Large intestine (tissue), 3 donors: ENCODE data around the gene C6orf118. TPM values are rescaled to one million over a fixed set of nuclear protein-coding genes. Genes with fewer than 3 reads are reported as not detected.

Experiments used
- DNase-seq, 2 donors: peaks; one replicate each; pipeline versions ENCODE4 v3.0.0 to v3.0.0-alpha.2; 2013
- H3K27ac ChIP-seq: one replicate; pipeline ENCODE4 v1.5.1; 2013; ENCODE audit warnings: low read length
- H3K27me3 ChIP-seq: 2 replicates; pipeline ENCODE4 v1.6.1; 2013; ENCODE audit warnings: low read length; ENCODE audit not compliant: control insufficient read depth, insufficient read depth
- H3K36me3 ChIP-seq: 2 replicates; pipeline ENCODE4 v1.6.1; 2013; ENCODE audit warnings: low read length; ENCODE audit not compliant: control insufficient read depth, insufficient read depth
- H3K4me1 ChIP-seq: one replicate; pipeline ENCODE4 v1.6.1; 2013; ENCODE audit warnings: low read length; ENCODE audit not compliant: control insufficient read depth, insufficient read depth
- H3K4me3 ChIP-seq: one replicate; pipeline ENCODE4 v1.5.1; 2013; ENCODE audit warnings: low read length
- H3K9me3 ChIP-seq: one replicate; pipeline ENCODE4 v1.6.1; 2013; ENCODE audit warnings: mild to moderate bottlenecking, low read depth, low read length, moderate library complexity; ENCODE audit not compliant: control insufficient read depth
- WGBS: methylation state at CpG from one replicate; pipeline ENCODE4 v1.1.5; 2013; ENCODE audit warnings: low lambda C conversion rate; ENCODE audit not compliant: insufficient coverage; 5-methylcytosine and 5-hydroxymethylcytosine counted together
- polyA plus RNA-seq: library from polyadenylated mRNA; unstranded; fragments of 120-200 nt; gene quantifications from one replicate; pipeline ENCODE4 v1.2.1, GENCODE V29; 2013

Gene C6orf118
- polyA plus RNA-seq, 1 donor, result 0.78 TPM

GRCh38 chr6:165298875-165299274, 10.5 kb downstream of the C6orf118 start:
- Histone ChIP-seq H3K27ac (no peak overlapping the region), H3K4me1 (no peaks in the 10 kb centered on the region), H3K4me3 (no peak overlapping the region), H3K9me3 (peaks cover 14% of the 10 kb centered on the region), H3K36me3 (no peaks in the 10 kb centered on the region), H3K27me3 (no peaks in the 10 kb centered on the region)
- WGBS, result no CpG with 5 or more reads among the region's 5 CpGs
- no peak for DNase-seq

DNA sequence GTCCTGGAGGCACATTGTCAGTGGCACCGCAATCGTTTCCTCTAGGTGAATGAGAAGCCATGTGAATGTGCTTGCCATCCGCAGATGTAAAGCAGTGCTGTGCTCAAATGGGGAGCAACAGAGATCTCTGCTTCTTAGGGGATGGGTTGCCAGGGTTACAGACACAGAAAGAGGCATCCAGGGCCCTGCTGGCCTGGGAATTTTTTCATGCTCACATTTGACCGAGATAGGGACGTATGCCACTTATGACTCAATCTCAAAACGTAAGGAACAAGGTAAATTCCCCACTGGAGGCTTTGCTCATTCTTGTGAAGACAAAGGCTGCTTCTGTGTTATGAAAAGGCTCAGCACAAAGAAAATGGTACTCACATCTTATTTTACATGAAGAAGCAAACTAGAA, 11.0 kb downstream of the C6orf118 start:
- no peak for DNase-seq
- WGBS, result 86% methylated on average over 3 of the region's 6 CpGs
- Histone ChIP-seq H3K27ac (no peak overlapping the region), H3K4me3 (no peak overlapping the region), H3K9me3 (peaks cover 14% of the 10 kb centered on the region), H3K4me1 (no peaks in the 10 kb centered on the region), H3K27me3 (no peaks in the 10 kb centered on the region), H3K36me3 (no peaks in the 10 kb centered on the region)

DNA sequence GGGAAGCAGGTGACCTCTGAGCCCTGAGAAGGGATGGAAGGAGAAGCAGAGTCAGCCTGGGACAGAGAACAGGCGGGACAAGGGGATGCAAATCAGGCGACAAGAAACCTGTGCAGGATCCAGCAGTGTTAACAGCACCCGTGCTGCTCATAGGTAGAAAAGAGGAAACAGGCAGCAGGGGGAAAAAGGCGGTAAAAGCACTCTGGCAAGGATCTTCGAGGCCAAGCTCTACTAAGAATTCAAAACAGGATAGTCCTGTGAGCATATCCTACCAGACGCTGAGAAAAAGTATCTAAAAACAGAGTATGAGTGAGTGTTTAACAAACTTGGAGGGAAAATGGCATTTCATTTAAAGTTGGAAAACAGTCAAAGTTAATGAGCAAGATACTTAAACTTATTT, 16.7 kb downstream of the C6orf118 start:
- Histone ChIP-seq H3K4me3 (no peak overlapping the region), H3K27me3 (no peaks in the 10 kb centered on the region), H3K36me3 (no peaks in the 10 kb centered on the region), H3K4me1 (no peaks in the 10 kb centered on the region), H3K9me3 (no peaks in the 10 kb centered on the region), H3K27ac (no peak overlapping the region)
- DNase-seq, result no peak
- WGBS, result 85% methylated on average over 6 of the region's 6 CpGs

DNA sequence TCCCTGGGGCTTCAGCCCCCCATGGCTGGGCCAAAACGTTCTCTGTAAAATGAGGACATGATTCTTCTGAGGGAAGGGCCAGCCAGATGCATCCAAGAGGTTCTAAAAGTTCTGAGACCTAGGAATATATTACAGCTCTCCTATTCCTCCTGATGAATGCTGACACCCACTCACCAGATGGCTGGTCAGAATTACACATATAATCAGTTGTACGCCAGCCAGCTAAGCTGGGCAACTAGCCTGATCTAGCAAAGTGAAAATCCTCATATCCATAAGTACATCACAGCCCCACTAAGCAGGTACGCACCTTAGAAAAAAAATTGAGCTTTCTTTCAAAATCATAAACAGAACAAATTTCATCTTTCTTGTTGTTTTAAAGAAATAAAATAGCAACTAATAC, 34.8 kb downstream of the C6orf118 start:
- Histone ChIP-seq H3K4me3 (no peak overlapping the region), H3K27ac (no peak overlapping the region), H3K27me3 (no peaks in the 10 kb centered on the region), H3K36me3 (no peaks in the 10 kb centered on the region), H3K9me3 (no peaks in the 10 kb centered on the region), H3K4me1 (no peaks in the 10 kb centered on the region)
- WGBS, result no CpG with 5 or more reads among the region's 3 CpGs
- DNase-seq, result no peak

DNA sequence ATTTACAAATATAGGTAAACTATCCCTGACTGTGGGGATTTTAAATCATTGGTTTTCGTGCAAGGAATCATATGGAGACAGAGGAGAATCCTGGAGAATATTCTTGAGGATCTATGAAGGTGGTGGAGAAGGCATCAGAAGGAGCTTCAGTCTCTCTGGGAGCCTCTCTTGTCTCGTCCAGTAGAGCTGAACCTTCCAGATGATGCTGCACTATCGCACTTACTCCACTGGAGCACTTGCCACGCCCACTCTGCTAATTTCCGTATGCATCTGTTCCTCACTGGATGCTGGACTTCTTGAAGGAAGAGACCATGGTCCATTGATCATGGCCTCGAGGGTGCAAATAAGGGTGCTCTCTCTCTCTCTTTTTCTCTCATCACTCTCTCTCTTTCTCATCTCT, 36.8 kb downstream of the C6orf118 start:
- H3K4me1 ChIP-seq, result no peaks in the 10 kb centered on the region
- H3K36me3 ChIP-seq, result no peaks in the 10 kb centered on the region
- H3K27me3 ChIP-seq, result no peaks in the 10 kb centered on the region
- H3K9me3 ChIP-seq, result no peaks in the 10 kb centered on the region
- DNase-seq, result no peak
- H3K27ac ChIP-seq, result no peak overlapping the region
- H3K4me3 ChIP-seq, result no peak overlapping the region
- WGBS, result 80% methylated on average over 1 of the region's 6 CpGs

- WGBS, result 100% methylated on average over 1 of the region's 7 CpGs
- Histone ChIP-seq H3K9me3 (no peaks in the 10 kb centered on the region), H3K27me3 (no peaks in the 10 kb centered on the region), H3K36me3 (no peaks in the 10 kb centered on the region), H3K4me3 (no peak overlapping the region), H3K27ac (no peak overlapping the region), H3K4me1 (no peaks in the 10 kb centered on the region)
- DNase-seq, result no peak
Observed at GRCh38 chr6:165268987-165269386, 40.4 kb downstream of the C6orf118 start.

- Histone ChIP-seq H3K27me3 (no peaks in the 10 kb centered on the region), H3K36me3 (no peaks in the 10 kb centered on the region), H3K4me1 (no peaks in the 10 kb centered on the region), H3K9me3 (no peaks in the 10 kb centered on the region), H3K27ac (no peak overlapping the region), H3K4me3 (no peak overlapping the region)
- DNase-seq, result no peak
- no CpG with 5 or more reads among the region's 1 CpG for WGBS
Observed at GRCh38 chr6:165266621-165267020, 42.8 kb downstream of the C6orf118 start.

GRCh38 chr6:165266191-165266590, 43.2 kb downstream of the C6orf118 start:
- Histone ChIP-seq H3K27me3 (no peaks in the 10 kb centered on the region), H3K9me3 (no peaks in the 10 kb centered on the region), H3K4me3 (no peak overlapping the region), H3K27ac (no peak overlapping the region), H3K4me1 (no peaks in the 10 kb centered on the region), H3K36me3 (no peaks in the 10 kb centered on the region)
- no peak for DNase-seq
- WGBS, result no CpG with 5 or more reads among the region's 5 CpGs

DNA sequence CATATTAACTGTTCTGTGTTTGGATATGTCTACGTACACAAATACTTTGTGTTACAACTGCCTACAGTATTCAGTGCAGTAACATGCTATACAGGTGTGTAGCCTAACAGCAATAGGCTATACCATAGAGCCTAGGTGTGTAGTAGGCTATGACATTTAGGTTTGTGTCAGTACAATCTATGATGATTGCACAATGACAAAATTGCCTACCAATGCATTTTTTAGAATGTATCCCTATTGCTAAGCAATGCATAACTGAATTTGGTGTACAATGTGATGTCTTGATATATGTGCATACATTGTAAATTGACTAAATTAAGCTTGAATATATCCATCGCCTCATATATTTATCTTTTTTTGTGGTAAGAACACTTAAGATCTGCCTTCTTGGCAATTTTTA, 48.9 kb downstream of the C6orf118 start:
- Histone ChIP-seq H3K9me3 (no peaks in the 10 kb centered on the region), H3K27ac (no peak overlapping the region), H3K4me1 (no peaks in the 10 kb centered on the region), H3K27me3 (no peaks in the 10 kb centered on the region), H3K4me3 (no peak overlapping the region), H3K36me3 (no peaks in the 10 kb centered on the region)
- DNase-seq, result no peak
- 67% methylated on average over 1 of the region's 2 CpGs for WGBS

DNA sequence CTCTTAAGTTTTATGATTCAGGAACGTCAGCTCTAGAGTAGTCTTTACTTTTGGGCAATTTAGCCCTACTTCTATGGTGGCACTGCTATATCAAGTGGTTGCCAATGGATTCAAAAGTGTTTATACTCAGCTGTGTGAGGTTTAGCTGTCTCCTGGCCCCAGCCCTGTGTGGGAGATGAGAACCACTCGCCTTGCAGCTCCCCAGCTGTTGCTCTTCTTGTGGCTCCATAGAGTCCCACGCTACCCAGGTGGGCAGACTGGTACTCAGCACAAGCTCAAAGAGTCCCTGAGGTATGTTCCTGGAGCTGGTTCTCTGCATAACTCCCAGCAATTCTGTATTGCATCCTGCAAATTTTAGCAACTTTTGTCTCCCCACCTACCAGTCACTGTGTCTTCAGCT, 59.6 kb downstream of the C6orf118 start:
- no peak for DNase-seq
- WGBS, result no CpG with 5 or more reads among the region's 3 CpGs
- Histone ChIP-seq H3K9me3 (no peaks in the 10 kb centered on the region), H3K36me3 (no peaks in the 10 kb centered on the region), H3K4me1 (no peaks in the 10 kb centered on the region), H3K27me3 (no peaks in the 10 kb centered on the region), H3K4me3 (no peak overlapping the region), H3K27ac (no peak overlapping the region)

DNA sequence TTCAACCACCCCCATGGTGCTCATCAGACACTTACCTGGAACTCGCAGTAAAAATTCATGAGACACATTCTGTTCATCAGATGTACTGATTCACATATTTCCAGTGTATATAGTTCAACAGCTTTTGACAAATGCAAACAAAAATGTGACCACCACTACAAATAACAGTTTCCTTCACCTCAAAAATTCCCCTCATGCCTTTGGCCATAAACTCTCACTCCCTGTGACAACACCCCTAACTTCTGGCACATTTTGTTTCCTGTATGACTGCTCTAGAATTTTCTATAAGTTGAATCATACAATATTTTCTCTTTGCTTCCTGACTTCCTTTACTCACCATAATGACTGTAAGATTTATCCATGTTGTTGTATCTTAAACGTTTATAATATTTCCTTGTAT, 63.7 kb downstream of the C6orf118 start:
- no peak overlapping the region for H3K4me3 ChIP-seq

More for the DNA sequence above, 63.7 kb downstream of the C6orf118 start:
- Histone ChIP-seq H3K9me3 (no peaks in the 10 kb centered on the region), H3K27me3 (no peaks in the 10 kb centered on the region), H3K27ac (no peak overlapping the region), H3K36me3 (no peaks in the 10 kb centered on the region), H3K4me1 (no peaks in the 10 kb centered on the region)
- no CpG with 5 or more reads among the region's 2 CpGs for WGBS
- DNase-seq, result no peak
